CD14-positive monocyte (primary cell): ENCODE data around the gene PARD6B. TPM values are rescaled to one million over a fixed set of nuclear protein-coding genes. Genes with fewer than 3 reads are reported as not detected.
"Not testable (repeated sequence)": the region's sequence is repeated elsewhere in the genome, so short reads cannot be mapped to it uniquely, and the experiment has no call there.

Source experiments
- DNase-seq, 3 donors: peaks; one replicate each; pipeline ENCODE4 v3.0.0-alpha.2; 2011 to 2022
- H2AFZ ChIP-seq: 2 replicates; pipeline ENCODE4 v1.6.0; 2012; ENCODE audit warnings: mild to moderate bottlenecking, low read depth, low read length, inconsistent platforms; ENCODE audit not compliant: insufficient read depth, poor library complexity, severe bottlenecking
- H3K27ac ChIP-seq, 2 donors: 1 replicate in 1 of 2; 2 replicates in 1 of 2; pipeline ENCODE4 v1.5.1; 2012 to 2013; ENCODE audit warnings: low read length in 2 of 2, control low read depth in 1 of 2, inconsistent platforms in 1 of 2, low read depth in 1 of 2, mild to moderate bottlenecking in 1 of 2
- H3K27me3 ChIP-seq, 2 donors: one replicate each; pipeline versions ENCODE4 v1.6.0 to v1.6.1; 2011 to 2013; ENCODE audit warnings: low read length in 2 of 2; ENCODE audit not compliant: control insufficient read depth in 2 of 2, insufficient read depth in 2 of 2
- H3K36me3 ChIP-seq, 2 donors: replicated peaks in 1 of 2; 1 replicate in 1 of 2; 2 replicates in 1 of 2; pipeline versions ENCODE4 v1.5.1 to v1.6.1; 2012 to 2013; ENCODE audit warnings: low read length in 2 of 2, control low read depth in 1 of 2, inconsistent platforms in 1 of 2, mild to moderate bottlenecking in 1 of 2; ENCODE audit not compliant: insufficient read depth in 2 of 2, control insufficient read depth in 1 of 2
- H3K4me1 ChIP-seq, 2 donors: 1 replicate in 1 of 2; 2 replicates in 1 of 2; pipeline versions ENCODE4 v1.5.1 to v1.6.1; 2012 to 2013; ENCODE audit warnings: low read length in 2 of 2, control low read depth in 1 of 2, inconsistent platforms in 1 of 2, mild to moderate bottlenecking in 1 of 2, moderate library complexity in 1 of 2; ENCODE audit not compliant: insufficient read depth in 2 of 2, control insufficient read depth in 1 of 2
- H3K4me2 ChIP-seq: replicated peaks from 2 replicates; pipeline ENCODE3; 2012; ENCODE audit warnings: low read length, moderate library complexity, mild to moderate bottlenecking; ENCODE audit not compliant: poor library complexity, severe bottlenecking; ENCODE audit errors: extremely low read depth
- H3K4me3 ChIP-seq, 3 experiments: fragments of 200-600 bp in 1 of 3; sonication (generic) in 1 of 3; replicated peaks in 1 of 3; 1 replicate in 2 of 3; 2 replicates in 1 of 3; pipeline ENCODE4 v1.5.1; 2011 to 2013; ENCODE audit warnings: low read length in 3 of 3, mild to moderate bottlenecking in 3 of 3, control low read depth in 2 of 3, low read depth in 2 of 3, inconsistent platforms in 1 of 3, moderate library complexity in 1 of 3
- H3K79me2 ChIP-seq: 2 replicates; pipeline ENCODE4 v1.6.0; 2012; ENCODE audit warnings: mild to moderate bottlenecking, control low read depth, inconsistent platforms, low read length, moderate library complexity; ENCODE audit not compliant: insufficient read depth
- H3K9ac ChIP-seq: 2 replicates; pipeline ENCODE4 v1.6.0; 2017; ENCODE audit warnings: low read length, mild to moderate bottlenecking; ENCODE audit not compliant: insufficient read depth, poor library complexity, severe bottlenecking
- H3K9me3 ChIP-seq, 2 donors: replicated peaks in 1 of 2; 1 replicate in 1 of 2; 2 replicates in 1 of 2; pipeline versions ENCODE4 v1.5.1 to v1.6.1; 2012 to 2013; ENCODE audit warnings: low read length in 2 of 2, control low read depth in 1 of 2; ENCODE audit not compliant: control insufficient read depth in 1 of 2, insufficient read depth in 1 of 2
- H4K20me1 ChIP-seq: 2 replicates; pipeline ENCODE4 v1.6.0; 2012; ENCODE audit warnings: mild to moderate bottlenecking, low read length, control low read depth, moderate library complexity; ENCODE audit not compliant: insufficient read depth
- H3K27ac Mint-ChIP-seq, 7 donors: one replicate each; pipeline ENCODE4 v1.8.0; 2020; ENCODE audit warnings: mild to moderate bottlenecking in 7 of 7, mixed read lengths in 7 of 7, moderate library complexity in 6 of 7, inconsistent platforms in 2 of 7
- H3K27me3 Mint-ChIP-seq, 3 donors: one replicate each; pipeline ENCODE4 v1.8.0; 2021 to 2022; ENCODE audit warnings: low read depth in 3 of 3, mild to moderate bottlenecking in 3 of 3, mixed read lengths in 3 of 3, moderate library complexity in 3 of 3, inconsistent platforms in 1 of 3
- H3K36me3 Mint-ChIP-seq, 2 donors: one replicate each; pipeline ENCODE4 v1.8.0; 2020; ENCODE audit warnings: mixed read lengths in 2 of 2, inconsistent platforms in 1 of 2, mild to moderate bottlenecking in 1 of 2
- H3K4me1 Mint-ChIP-seq: one replicate; pipeline ENCODE4 v1.8.0; 2020; ENCODE audit warnings: mild to moderate bottlenecking, mixed read lengths
- H3K4me3 Mint-ChIP-seq, 2 donors: one replicate each; pipeline ENCODE4 v1.8.0; 2020; ENCODE audit warnings: mild to moderate bottlenecking in 2 of 2, mixed read lengths in 2 of 2, moderate library complexity in 1 of 2
- H3K9me3 Mint-ChIP-seq, 7 donors: one replicate each; pipeline ENCODE4 v1.8.0; 2020 to 2022; ENCODE audit warnings: mixed read lengths in 7 of 7, mild to moderate bottlenecking in 6 of 7, moderate library complexity in 6 of 7, inconsistent platforms in 2 of 7
- WGBS: methylation state at CpG from one replicate; pipeline ENCODE4 v1.1.5; 2013; ENCODE audit warnings: missing lambda C conversion rate; ENCODE audit not compliant: insufficient coverage; 5-methylcytosine and 5-hydroxymethylcytosine counted together
- intact Hi-C, 2 donors: fragments of 100-400 bp; cut with micrococcal nuclease; formaldehyde crosslinking; loops; one replicate each; pipeline versions ENCODE4 v1.15.0 to v1.15.1; 2023
- polyA plus RNA-seq, 3 donors: library from polyadenylated mRNA; depleted of rRNA in 1 of 3; unstranded in 2 of 3; stranded (reverse) in 1 of 3; fragments of 300-500 nt in 2 of 3; fragments of >200 nt in 1 of 3; fragmentation: Illumina TruSeq in 2 of 3; gene quantifications; 1 replicate in 2 of 3; 2 replicates in 1 of 3; pipeline ENCODE4 v1.2.3, GENCODE V29; 2012 to 2021
- TF ChIP-seq, protein P1 (sequence below): fragments of 200-600 bp; IDR thresholded peaks from one replicate; pipeline ENCODE4 v1.8.0; 2022; ENCODE audit warnings: antibody characterized with exemption, mild to moderate bottlenecking

PARD6B gene
- polyA plus RNA-seq, 3 donors: 0.04 to 0.13 (median 0.13) TPM

DNA sequence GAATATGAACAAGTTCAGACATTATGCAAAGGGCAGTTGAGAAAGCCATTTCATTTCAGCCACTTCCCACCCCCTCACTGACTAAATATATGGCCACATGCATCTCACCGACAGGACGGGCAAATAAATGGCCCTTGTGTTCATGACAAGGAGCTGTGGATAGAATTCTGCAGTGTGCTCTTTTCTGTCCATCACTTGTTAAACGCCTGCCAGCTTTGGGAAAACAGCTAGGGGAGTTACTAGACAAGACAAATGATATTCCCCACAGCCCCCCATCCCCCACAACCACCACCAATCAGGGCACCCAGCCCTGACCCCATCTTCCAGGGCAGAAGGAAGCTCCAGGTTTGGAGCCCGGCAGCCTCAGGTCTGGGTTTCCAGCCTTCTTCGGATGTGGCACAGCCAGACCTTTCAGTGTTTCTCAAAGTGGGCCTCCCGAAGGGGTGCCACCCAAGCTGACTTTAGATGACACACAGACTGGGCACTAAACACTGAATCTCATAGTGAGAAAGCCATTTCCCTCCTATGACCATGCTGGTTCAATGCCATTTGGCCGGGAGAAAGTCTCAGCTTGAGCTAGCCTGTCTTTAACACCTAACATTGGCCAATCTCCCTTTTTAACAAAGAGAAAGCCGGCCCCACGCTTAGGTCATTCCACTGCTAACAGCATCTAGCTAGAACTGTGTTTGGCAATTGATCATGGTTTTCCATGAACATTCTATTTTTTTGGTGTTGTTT lies 36.1 kb upstream of the PARD6B start:
- H3K4me3 Mint-ChIP-seq: no peak overlapping the region
- peaks cover 25 to 33% of the 10 kb centered on the region in 2 donors for H3K27me3 ChIP-seq
- TF ChIP-seq, protein P1, sequence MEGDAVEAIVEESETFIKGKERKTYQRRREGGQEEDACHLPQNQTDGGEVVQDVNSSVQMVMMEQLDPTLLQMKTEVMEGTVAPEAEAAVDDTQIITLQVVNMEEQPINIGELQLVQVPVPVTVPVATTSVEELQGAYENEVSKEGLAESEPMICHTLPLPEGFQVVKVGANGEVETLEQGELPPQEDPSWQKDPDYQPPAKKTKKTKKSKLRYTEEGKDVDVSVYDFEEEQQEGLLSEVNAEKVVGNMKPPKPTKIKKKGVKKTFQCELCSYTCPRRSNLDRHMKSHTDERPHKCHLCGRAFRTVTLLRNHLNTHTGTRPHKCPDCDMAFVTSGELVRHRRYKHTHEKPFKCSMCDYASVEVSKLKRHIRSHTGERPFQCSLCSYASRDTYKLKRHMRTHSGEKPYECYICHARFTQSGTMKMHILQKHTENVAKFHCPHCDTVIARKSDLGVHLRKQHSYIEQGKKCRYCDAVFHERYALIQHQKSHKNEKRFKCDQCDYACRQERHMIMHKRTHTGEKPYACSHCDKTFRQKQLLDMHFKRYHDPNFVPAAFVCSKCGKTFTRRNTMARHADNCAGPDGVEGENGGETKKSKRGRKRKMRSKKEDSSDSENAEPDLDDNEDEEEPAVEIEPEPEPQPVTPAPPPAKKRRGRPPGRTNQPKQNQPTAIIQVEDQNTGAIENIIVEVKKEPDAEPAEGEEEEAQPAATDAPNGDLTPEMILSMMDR: no peak
- H3K27me3 Mint-ChIP-seq: peaks cover 33 to 51% (median 41%) of the 10 kb centered on the region in 3 donors
- peaks cover 10% of the 10 kb centered on the region for H3K4me1 Mint-ChIP-seq
- H3K4me3 ChIP-seq: no peak overlapping the region
- H3K36me3 ChIP-seq: no peaks in the 10 kb centered on the region
- peaks cover 0 to 1% of the 10 kb centered on the region in 2 donors for H3K36me3 Mint-ChIP-seq
- peaks cover 0 to 7% of the 10 kb centered on the region in 2 donors for H3K9me3 ChIP-seq
- H3K79me2 ChIP-seq: no peaks in the 10 kb centered on the region
- no peak overlapping the region for H3K9ac ChIP-seq
- intact Hi-C loops: no loop called here
- no peak overlapping the region for H2AFZ ChIP-seq
- H3K9me3 Mint-ChIP-seq: peaks cover 0 to 9% (median 3%) of the 10 kb centered on the region in 7 donors
- H4K20me1 ChIP-seq: no peaks in the 10 kb centered on the region
- DNase-seq: no peak
- no peak overlapping the region for H3K27ac Mint-ChIP-seq
- no peaks in the 10 kb centered on the region for H3K4me1 ChIP-seq
- H3K27ac ChIP-seq: no peak overlapping the region
- H3K4me2 ChIP-seq: no peak overlapping the region
- whole genome bisulfite sequencing: 88% methylated on average over 3 of the region's 9 CpGs

- H3K27me3 Mint-ChIP-seq: peaks cover 12 to 23% (median 13%) of the 10 kb centered on the region in 3 donors
- H4K20me1 ChIP-seq, H3K4me1 ChIP-seq, H2AFZ ChIP-seq, H3K36me3 Mint-ChIP-seq, H3K4me2 ChIP-seq, H3K27ac Mint-ChIP-seq, H3K36me3 ChIP-seq, H3K4me3 Mint-ChIP-seq, H3K9ac ChIP-seq, DNase-seq, H3K27me3 ChIP-seq, H3K27ac ChIP-seq, H3K9me3 ChIP-seq, H3K9me3 Mint-ChIP-seq, intact Hi-C loops, H3K4me1 Mint-ChIP-seq, H3K79me2 ChIP-seq, H3K4me3 ChIP-seq: not testable (repeated sequence)
- 97% methylated on average over 6 of the region's 7 CpGs for WGBS
Observed at GRCh38 chr20:50698255-50698654, 33.1 kb upstream of the PARD6B start.
